ENCODE measurements around the gene FAM222A.
A peak's percentile ranks its signal among the peaks of the same experiment; 100 is the strongest.

The FAM222A gene

GRCh38 chr12:109802828-109803227 is 89.2 kb downstream of the FAM222A start:
- no peak for DNase-seq (ENCODE audit: low read depth)

GRCh38 chr12:109803678-109804077 is 90.1 kb downstream of the FAM222A start:
- DNase-seq (ENCODE audit: low read depth): no peak

- peak; percentile 58 for DNase-seq (ENCODE audit: low read depth)
Measured at GRCh38 chr12:109804820-109805761, 91.5 kb downstream of the FAM222A start.

GRCh38 chr12:109807954-109808643 is 94.5 kb downstream of the FAM222A start:
- no peak for DNase-seq (ENCODE audit: low read depth)

- DNase-seq (ENCODE audit: low read depth): no peak
Measured at GRCh38 chr12:109808876-109809646, 95.4 kb downstream of the FAM222A start.

GRCh38 chr12:109810954-109811623 is 97.5 kb downstream of the FAM222A start:
- no peak for DNase-seq (ENCODE audit: low read depth)

- no peak for DNase-seq (ENCODE audit: low read depth)
Measured at GRCh38 chr12:109811624-109811995, 98.0 kb downstream of the FAM222A start.

GRCh38 chr12:109813810-109814416 is 100.3 kb downstream of the FAM222A start:
- DNase-seq (ENCODE audit: low read depth): no peak

GRCh38 chr12:109814600-109815150 is 101.0 kb downstream of the FAM222A start:
- DNase-seq (ENCODE audit: low read depth): no peak

GRCh38 chr12:109815225-109815624 is 101.6 kb downstream of the FAM222A start:
- no peak for DNase-seq (ENCODE audit: low read depth)

GRCh38 chr12:109815757-109816617 is 102.4 kb downstream of the FAM222A start:
- no peak for DNase-seq (ENCODE audit: low read depth)

- DNase-seq (ENCODE audit: low read depth): no peak
Measured at GRCh38 chr12:109816870-109817269, 103.2 kb downstream of the FAM222A start.

GRCh38 chr12:109817627-109818231 is 104.1 kb downstream of the FAM222A start:
- DNase-seq (ENCODE audit: low read depth): no peak

- no peak for DNase-seq (ENCODE audit: low read depth)
Measured at GRCh38 chr12:109818253-109818652, 104.6 kb downstream of the FAM222A start.

- no peak for DNase-seq (ENCODE audit: low read depth)
Measured at GRCh38 chr12:109818905-109819500, 105.4 kb downstream of the FAM222A start.
